Measurements from ENCODE around the gene ANKS3.
A peak's percentile ranks its signal among the peaks of the same experiment; 100 is the strongest.
"Not testable (repeated sequence)": the region's sequence is repeated elsewhere in the genome, so short reads cannot be mapped to it uniquely, and the experiment has no call there.

ANKS3 gene

DNA sequence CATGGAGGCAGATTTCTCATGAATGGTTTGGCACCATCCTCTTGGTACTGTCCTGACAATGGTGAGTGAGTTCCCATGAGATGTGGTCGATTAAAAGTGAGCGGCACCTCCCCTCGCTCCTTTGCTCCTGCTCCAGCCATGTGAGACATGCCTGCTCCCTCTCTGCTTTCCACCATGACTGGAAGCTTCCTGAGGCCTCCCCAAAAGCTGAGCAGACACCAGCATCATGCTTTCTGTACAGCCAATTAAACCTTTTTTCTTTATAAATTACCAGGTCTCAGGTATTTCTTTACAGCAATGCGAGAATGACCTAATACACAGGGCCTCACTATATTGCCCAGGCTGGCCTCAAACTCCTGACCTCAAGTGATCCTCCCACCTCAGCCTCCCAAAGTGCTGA is 20.8 kb upstream of the ANKS3 start:
- DNase-seq, result no peak

DNA sequence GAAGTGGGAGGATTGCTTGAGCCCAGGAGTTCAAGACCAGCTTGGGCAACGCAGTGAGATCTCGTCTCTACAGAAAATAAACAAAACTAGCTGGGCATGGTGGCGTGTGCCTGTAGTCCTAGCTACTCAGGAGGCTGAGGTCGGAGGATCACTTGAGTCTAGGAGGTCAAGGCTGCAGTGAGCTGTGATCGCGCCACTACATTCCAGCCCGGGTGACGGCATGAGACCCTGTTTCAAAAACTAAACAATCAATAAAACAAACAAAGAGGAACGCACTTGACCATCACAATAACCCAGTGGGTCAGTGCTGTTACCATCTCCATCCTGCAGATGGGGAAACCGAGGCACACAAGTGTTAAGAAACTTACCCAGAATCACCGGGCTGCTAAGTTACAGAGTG is 19.2 kb upstream of the ANKS3 start:
- DNase-seq, result no peak

DNA sequence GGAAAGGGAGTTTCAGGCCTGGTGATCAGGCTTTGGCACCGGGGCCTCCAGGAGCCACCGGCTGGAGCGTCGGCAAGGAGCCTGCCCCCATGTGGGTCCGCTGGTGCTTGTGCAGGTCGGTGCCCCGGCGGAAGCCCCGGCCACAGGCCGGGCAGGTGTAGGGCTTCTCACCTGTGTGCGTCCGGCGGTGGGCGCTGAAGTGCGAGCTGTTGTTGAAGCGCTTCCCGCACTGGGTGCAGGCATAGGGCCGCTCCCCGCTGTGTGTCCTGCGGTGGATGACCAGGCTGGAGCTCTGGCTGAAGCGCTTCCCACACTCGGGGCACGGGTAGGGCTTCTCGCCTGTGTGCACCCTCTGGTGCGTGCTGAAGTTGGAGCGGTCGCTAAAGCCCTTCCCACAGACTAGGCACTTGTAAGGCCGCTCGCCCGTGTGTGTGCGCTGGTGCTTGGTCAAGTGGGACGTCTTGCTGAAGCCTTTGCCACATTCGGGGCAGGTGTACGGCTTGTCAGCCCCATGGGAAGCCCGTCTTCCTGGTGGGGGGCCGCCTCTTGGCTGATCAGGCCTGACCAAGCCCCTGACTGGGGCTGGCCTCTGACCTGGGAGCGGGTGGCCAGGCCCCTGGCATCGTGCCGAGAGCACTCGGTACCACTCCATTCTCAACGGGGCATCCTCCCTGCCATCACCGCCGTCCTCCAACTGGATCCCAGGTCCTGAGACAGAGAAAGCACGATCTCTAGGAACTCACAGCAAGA is 18.5 kb upstream of the ANKS3 start:
- DNase-seq, result no peak

DNA sequence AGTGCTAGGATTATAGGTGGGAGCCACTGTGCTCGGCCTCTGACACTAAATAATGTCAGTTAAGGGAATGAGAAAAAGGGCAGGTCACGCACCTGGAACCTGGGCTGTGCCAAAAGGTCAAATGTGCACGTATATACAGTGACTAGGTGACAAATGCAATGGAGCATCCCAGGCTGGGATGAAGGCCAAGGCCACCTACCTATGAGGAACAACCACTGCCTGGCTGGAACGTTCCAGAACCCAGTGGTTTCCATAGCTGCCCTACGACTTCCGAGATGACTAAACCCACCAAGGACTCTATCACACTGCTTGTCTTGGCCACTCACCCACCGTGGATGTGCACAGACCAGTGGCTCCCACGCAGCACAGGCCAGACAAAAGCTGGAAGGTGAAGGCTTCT is 16.8 kb upstream of the ANKS3 start:
- DNase-seq, result no peak

DNA sequence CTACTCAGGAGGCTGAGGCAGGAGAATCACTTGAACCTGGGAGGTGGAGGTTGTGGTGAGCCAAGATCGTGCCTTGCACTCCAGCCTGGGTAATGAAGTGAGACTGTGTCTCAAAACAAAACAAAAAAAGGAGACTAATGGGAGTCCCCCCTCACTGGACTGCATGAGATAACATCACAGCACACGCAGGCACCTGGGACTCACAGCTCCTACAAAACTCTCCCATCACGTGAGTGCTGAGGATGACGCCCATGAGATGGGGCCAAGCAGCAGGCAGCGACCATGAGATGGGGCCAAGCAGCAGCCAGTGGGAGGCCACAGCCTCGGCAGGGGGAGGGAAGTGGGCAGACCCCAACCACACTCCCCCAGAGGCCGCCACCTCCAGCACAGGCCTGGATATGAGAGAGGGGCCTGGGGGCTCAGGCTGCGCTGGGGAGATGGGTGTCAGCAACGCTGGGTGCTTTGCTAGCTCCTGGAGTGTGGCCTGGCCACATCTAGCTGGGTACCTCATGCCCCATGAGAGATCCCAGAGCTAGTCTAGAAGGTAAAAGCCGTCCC is 15.7 kb upstream of the ANKS3 start:
- DNase-seq, result no peak

DNA sequence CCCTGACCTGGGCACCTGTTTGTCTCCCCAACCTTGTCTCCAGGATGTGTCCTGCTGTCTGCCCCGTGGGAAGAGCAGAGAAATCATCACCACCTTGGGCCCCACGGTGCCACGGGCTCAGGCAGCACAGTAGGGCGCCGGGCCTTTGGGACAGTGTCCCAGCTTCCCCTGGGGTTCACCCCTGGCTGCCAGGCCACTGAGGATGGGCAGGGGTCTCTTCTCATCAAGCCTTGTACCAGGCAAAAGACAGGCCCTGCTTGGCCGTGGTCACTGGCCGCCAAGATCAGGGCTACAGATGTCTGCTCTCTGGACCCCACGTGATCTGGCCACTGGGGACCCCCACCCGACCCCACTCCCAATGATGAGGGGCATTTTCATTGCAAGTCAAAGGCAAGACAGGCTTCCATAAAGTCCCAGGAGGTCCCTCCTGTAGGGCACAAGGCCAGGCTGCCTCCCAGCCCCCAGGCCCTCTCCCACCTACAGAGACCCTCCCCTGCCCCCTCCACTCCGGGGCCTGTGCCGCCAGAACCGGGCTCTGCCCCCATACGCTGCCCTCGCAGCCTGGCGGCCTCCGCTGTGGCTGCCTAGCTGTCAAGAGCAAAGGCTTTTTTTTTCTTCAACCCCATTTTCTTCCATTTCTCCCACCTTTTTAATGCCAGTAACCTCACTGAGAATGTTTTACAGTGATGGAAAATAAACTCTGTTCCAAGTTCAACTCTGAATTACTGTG is 14.8 kb upstream of the ANKS3 start:
- no peak for DNase-seq

DNA sequence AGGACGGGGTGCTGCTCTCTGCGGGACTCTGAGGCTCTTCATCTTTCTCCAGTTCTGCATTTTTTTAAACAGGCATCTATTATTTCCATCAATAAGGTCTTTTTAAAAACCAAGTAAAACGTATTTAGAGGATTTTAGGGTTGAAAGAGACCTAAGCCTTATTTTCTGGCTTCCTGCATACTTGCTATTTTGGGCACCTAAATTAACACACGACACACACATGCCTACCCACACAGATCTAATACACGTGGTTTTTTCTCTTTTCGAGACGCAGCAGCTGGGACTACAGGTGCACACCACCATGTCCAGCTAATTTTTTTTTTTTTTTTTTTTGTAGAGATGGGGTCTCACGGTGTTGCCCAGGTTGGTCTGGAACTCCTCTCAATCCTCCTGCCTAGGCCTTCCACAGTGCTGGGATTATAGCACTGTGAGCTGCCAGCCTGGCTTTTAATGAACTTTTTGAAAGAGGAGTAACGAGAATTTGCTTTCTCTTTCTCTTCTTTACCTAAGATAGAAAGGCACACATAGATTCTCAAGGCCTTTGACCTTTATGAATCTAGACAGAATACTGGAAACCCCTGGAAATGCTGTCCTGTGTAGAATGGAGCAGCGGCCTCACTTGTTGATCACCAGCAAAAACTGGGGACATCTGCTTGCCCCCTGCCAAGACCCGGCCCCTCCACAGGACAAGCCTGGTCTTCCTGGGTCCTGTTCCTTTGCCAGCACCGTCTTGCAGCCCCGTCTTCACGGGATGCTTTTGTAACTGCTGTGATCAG is 14.0 kb upstream of the ANKS3 start:
- no peak for DNase-seq

DNA sequence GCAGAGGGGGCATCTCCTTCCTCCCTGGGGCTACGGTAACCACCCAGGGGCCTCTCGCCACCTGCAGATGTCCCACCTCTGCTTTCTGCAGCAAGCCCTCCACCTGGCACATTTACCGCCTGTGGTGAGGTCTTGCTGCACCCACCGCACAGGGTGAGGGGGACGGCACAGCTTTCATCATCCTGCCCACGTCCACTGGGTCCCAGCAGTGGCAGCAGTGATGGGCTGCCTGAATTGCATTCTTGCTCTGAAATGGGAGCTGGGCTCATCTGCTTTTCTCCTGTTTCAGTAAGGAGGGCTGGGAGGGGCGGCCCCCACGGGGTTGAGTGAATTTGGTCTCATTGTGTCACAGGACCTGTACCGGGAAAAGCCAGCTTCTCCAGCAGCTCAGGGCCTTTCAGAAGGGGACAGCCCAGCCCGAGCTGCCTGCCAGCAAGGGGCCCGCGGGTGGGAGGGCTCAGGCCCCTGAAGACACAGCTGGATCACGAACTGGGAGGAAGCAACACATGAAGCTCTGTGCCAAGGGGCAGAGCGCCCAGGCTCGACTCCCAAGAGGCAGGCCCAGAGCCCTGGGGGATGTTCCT is 13.0 kb upstream of the ANKS3 start:
- DNase-seq, result no peak

DNA sequence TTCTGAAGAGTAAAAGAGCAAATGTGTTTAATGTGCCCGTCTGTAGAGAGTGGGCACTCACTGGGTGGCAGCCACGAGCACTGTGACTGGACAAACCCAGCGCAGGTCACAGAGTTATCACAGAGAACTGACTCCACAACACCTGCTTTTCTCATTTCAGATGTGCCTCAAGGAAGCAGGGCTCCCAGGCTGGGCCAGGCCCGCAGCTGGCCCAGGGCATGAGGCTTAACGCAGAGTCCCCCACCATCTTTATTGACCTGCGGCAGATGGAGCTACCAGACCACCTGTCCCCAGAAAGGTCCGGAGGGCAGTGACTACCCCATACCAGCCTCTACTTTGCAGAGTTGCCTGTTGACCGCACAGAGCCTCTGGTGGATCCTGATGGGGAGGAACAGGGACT is 12.1 kb upstream of the ANKS3 start:
- DNase-seq, result no peak

DNA sequence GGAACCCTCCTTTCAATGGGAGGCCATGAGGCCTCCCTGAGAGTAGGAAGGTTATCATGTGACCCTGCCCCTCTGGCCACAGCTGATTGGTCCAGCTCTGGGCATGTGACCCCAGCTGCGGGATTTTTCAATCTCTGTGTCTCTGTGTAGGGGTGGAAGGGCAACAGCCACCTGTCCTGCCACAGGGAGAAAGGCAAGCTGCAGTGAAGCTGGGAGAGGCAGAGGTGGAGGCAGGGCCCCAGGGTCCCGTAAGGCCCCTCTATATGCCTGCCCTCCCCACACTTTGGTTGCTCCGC is 11.2 kb upstream of the ANKS3 start:
- no peak for DNase-seq

DNA sequence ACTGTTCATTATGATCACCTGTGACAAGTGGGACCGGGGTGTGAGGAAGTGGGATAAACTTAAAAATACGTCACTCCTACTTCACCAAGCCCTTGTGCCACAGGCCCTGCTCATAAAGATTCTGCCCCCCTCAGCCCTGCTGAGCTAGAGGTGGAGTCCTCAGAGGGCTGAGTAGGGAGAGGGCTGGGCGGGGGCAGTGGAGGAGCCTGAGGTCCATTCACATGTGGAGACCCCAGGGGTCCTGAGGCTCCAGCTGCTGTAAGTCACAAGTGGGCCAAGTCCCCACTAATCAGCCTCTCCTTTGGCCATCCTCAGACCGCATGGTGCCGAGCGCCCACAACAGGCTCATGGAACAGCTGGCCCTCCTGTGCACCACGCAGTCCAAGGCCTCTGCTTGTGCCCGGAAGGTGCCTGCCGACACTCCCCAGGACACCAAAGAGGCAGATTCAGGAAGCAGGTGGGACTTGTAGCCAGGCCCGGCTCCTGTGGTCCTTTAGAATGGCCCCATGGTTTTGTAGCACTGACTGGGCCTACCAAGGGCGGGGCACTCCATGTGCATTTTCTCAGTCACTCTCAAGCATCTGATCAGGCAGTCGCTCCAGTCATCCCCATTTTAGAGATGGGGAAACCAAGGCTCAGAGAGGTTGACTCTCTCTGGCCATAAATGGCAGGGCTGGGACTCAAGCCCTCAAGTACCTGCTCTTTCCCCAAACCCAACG is 10.6 kb upstream of the ANKS3 start:
- DNase-seq, result no peak

DNA sequence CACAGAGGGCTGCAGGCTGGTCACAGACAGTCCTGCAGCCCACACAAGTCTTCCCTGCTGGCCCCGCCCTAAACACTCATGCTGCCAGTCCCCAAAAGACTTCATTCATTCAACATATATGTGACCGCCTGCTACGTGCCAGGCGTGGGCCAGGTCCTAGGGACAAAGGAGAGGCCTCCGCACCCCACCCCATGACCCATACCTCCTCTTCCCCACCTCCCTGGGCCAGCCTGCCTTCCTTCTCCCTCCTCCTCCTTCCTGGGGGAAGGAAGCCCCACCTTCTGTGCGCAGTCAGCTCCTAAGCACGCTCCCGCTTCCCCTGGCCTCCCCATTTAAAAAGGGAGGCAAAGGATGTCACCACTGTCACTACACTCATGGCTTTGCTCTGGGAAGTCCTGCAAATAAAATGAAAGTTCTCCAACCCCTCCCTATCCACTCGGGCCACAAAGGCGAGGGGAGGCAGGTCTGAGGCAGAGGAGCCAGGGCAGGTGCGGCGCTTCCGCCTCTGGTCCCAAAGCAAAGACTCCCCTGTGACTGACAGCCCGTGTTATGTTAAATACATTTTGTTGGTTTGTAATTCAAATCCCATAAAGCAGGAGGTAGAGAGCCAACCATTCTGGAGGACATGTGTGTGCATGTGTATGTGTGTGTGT is 9.3 kb upstream of the ANKS3 start:
- DNase-seq, result no peak

DNA sequence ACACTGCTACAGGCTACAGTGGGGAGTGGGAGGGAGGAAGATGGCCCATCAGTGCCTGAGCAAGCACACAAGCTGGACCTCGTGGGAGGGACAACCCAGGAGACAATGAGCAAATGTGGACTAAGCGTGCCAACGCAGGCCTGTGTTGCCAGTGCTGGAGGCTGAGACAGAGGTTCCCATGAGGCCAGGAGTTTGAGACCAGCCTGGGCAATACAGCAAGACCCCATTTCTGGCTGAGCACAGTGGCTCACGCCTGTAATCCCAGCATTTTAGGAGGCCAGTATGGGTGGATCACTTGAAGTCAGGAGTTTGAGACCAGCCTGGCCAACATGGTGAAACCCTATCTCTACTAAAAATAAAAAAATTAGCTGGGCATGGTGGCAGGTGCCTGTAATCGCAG is 4.3 kb upstream of the ANKS3 start:
- DNase-seq, result not testable (repeated sequence)

DNA sequence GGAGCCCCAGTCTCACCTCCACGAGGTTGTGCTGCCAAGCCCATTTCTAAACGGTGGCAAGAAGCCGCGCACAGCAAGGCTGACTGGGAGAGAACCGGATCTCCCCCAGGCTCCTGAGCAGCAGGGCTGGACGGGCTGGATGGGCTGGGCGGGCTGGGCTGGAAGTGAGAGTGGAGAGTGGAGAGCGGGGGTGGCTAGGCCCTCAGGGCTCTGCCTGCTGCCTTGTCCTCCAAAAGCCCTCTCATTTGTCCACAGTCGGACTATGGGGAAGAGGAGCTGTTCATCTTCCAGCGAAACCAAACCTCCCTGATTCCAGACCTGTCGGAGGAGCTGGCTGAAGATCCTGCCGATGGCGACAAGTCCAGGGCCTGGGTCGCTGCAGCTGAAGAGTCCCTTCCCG is 3.5 kb upstream of the ANKS3 start:
- no peak for DNase-seq

DNA sequence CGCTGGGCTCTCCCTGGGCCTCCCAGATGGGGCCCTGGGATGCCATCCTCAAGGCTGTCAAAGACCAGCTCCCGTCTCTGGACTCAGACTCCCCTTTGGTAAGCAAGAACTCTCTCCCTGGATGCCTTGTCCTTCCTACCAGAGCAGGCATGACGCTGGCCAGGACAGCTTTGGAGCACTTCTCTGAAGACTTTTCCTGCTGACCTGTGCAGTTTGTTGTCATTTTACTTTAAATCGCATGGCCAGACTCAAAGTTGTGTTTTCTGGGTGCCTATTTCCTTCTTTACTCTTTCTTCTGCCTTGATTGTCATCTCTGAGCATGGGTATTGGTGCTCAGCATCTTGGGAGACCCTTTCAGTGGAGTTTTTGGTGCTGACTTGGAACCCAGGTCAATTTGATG is 2.5 kb upstream of the ANKS3 start:
- DNase-seq, result no peak

DNA sequence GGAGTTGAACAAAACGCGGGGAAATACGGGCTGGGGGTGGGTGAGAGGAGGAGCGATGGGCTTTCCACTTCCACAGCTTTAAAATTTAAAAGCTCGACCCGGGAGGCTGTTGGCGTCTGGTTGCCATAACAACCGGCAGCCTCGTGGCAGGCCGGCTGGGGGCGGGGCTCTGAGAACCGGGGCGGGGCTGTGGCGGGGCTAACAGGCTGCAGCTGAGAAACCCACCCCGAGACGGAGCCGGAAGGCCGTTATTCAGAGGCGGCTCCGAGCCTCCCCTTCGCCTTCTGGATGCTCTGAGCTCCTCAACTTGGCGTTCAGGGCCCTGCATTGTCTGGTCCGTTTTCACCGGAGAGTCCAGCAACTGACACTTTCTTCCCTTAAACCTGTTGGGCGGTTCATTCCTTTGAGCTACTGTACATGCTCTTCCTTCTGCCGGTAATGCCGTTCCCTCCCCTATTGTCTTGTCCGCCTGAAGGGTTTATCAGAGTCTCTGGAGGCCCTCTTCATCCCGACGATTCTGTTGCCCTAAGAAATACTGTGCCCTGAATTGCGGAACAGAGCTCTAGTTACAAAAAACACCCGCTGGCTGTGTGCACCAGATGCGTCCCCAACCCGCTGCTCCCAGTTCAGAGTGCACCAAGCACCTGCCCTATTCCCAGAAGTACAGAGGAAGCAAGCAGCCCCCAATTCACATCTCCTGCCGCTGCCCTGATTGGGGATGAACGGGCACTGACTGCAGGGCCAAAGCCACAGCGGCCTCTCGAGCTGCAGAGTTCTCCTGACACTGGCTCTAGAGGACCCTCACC is 862 bp upstream of the ANKS3 start:
- peak; percentile 92 for DNase-seq

DNA sequence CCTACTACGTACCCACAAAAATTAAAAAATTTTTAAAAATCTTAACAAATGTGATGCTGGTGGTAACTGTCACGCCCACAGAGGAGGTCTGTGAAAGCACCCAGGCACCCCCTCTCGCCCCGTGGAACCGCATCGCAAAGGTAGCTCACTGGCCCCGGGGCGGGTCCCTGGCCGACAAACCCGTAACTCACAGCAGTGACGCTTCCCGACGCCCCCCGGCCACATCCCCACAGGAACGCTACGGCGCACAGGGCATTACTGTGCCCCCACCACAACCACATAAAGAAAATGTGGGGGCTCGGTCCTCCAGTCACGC is 366 bp downstream of the ANKS3 start:
- peak; percentile 29 for DNase-seq

DNA sequence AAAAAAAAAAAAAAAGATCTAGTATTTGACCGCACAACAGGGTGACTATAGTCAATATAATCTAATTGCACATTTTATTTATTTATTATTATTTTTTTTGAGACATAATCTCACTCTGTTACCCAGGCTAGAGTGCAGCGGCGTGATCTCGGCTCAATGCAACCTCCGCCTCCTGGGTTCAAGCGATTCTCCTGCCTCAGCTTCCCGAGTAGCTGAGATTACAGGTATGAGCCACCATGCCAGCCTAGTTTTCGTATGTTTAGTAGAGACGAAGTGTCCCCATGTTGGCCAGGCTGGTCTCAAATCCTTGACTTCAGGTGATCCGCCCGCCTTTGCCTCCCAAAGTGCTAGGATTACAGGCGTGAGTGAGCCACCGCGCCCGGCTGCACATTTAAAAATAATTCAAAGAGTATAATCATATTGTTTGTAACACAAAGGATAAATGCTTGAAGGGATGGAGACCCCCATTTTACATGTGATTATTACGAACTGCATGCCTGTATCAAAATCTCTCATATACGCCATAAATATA is 794 bp downstream of the ANKS3 start:
- DNase-seq, result no peak

DNA sequence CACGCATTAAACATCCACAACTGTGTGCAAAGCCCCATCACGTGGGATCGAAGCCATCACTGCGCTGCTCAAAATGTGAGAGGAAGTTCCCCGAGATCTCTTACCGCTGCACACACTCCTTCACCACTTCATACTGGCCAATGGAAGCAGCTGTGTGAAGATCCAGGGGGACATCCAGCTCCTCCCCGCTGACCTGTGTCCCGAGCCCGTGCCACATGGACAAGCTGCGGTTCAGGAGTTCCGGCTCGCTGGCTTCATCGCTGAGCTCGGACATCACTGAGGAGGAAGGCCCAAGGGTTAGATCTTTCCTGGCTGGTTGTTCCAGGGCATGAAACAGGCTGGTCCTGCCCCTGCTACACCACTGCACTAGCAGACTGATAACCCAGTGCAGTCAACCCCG is 4.2 kb downstream of the ANKS3 start:
- no peak for DNase-seq

DNA sequence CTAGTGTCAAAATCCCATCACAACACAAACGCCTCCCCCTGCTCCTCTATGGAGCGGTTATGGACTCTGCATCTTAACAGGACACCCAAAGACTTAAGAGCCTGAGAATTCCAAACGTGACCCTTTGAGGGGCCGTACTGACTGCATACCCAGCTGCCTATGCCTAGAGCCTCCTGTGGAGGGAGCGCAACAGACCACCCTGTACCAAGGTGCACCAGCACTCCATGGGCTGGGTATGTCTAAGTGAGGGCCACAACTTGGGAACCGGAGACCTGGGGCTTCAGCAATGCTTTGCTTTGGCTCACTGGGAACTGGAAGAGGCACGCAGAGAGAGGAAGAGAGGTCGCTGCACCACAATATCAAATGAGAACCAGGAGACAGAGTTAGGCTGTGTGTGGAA is 5.4 kb downstream of the ANKS3 start:
- no peak for DNase-seq

DNA sequence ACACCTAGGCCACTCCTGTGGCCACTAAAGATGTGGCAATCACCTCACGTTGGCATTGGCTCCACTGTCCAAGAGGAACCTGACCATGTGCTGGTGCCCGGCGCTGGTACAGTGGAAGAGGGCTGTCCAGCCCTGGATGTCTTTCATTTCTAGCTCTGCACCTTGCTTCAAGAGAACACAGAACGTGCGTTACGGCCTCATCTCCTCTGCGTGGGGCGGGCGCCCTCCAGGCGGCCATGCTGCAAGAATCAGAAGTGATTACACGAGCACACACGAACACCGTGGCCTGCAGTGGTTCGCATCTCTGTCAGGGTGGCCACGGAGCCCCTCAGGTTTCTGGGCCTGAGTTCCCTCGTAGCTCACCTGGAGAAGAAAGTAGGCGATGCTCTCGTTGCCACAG is 7.5 kb downstream of the ANKS3 start:
- no peak for DNase-seq
